Amniotic stem cell (primary cell): ENCODE measurements around the gene CHST8.
"Not testable (repeated sequence)": the region's sequence is repeated elsewhere in the genome, so short reads cannot be mapped to it uniquely, and the experiment has no call there.

Experiments used
- DNase-seq: peaks from one replicate; lab custom pipeline; 2025; lab: John Stamatoyannopoulos, UW

The CHST8 gene, protein sequence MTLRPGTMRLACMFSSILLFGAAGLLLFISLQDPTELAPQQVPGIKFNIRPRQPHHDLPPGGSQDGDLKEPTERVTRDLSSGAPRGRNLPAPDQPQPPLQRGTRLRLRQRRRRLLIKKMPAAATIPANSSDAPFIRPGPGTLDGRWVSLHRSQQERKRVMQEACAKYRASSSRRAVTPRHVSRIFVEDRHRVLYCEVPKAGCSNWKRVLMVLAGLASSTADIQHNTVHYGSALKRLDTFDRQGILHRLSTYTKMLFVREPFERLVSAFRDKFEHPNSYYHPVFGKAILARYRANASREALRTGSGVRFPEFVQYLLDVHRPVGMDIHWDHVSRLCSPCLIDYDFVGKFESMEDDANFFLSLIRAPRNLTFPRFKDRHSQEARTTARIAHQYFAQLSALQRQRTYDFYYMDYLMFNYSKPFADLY

DNA sequence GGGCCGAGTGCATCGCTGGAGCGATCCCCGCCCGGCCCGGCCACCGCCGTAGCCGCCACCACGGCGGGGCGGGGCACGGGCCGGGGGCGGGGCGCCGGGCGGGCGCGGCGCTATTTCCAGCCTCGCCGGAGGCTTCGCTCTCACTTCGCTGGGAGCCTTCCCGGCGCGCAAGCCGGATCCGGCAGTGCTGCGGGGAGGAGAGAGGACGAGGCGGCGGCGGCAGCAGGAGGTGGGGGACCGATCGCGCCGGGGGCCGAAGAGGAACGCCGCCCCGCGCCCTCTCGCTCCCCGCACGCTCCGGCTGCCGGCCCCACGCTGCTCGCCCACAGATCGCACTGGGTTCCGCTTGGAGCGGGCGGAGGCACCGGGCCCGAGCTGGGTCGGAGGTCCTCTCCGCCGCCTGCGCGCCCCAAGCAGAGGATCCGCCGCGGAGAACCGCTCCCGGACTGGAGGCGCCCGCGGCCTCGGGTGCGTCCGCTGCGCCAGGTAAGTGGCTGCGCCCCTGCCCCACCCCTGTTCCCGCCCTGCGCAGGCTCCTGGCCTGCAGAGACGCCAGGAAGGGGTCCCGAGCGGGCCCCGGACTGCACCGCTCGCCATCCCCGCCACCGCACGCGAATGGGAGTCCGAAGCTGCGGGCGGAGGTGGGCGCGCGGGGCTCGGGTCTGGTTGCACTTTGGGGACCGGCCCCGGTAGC is at the start of gene CHST8:
TSS of gene CHST8 (plus strand) at position 143 of the 694 bp plus-strand sequence. CDS start 67,309 bp downstream, outside the sequence.
- DNase-seq: peak; percentile 4

DNA sequence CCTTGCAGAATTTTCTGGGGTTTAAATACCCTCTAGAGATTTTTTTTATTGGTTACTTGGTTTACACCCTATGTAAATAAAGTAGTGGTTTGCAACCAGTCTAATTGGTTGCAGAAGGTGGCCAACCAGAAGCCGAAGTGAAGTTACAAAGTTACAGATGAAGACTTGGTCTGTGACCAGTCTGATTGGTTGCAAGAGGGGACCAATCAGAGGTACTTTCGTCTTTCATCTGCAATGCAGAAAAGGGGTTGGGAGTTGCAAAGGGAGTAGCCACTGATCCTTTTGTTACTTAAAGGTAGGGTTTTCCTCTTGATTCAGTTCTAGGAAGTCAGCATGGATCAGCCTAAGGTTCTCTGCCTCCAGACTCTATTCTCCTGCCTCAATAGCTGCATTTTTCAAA is 48.8 kb upstream of the CHST8 start:
- DNase-seq: no peak

DNA sequence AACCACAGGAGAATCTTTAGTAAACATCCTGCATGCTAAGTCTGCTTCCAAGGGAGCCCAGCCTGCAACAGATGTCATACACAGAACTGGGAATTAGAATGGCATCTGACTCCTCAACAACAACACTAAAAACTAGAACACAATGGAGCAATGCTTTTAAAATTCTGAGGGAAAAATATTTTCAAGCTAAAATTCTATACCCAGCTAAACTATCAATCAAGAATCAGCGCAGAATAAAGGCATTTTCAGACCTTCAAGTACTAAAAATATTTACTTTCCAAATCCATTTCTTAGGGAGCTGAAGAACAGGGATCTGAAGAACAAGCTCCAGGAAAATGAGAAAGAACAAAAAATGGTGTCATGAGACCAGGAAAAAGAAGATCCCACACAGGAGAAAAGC is 46.9 kb upstream of the CHST8 start:
- no peak for DNase-seq

DNA sequence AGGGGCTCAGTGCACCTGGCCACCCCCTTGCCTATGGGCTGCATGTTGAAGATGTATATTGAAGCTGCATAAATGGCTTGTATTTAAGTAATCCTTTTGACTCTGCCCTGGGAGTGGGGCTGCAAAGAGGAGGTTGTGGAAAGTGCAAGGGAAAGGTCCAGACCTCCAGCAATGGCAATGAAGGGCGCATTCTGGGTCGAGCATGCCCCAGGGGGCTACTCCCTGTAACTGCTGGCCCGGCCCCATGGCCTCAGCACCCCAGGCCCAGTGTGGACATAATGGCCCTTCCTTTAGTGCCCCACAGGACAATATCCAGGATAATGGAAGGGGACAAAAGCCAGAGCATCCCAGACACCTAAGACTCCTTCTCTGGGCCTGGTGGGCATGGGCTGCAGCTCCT is 43.1 kb upstream of the CHST8 start:
- no peak for DNase-seq

DNA sequence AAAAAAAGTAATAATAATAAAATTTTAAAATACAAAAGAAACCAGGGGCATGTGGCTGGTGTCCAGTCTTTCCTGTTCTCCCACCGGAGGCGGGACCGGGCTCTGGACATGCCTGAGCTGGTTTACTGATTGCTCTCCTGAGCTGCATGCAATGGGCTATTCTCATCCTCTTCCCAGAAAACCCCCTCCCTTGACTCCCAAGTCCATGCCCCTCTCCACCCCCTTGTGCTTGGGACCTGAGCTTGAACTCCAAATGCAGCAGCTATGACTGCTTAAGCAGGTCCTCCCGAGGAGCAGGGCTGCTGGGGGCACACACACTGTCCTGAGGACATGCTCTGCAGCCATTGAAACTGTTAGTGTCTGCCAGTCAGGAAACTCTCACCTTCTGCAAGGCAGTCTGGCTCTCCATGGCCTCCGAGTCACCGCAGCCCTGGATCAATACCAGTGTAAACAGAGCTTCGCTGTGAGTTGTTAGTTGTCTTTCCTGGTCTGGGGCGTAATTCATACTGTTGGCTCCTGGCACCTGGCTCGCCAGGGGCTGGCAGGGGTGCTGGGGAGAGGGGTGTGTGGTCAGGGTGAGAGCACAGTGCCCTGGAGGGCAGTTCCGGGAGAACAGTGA is 41.6 kb upstream of the CHST8 start:
- no peak for DNase-seq

DNA sequence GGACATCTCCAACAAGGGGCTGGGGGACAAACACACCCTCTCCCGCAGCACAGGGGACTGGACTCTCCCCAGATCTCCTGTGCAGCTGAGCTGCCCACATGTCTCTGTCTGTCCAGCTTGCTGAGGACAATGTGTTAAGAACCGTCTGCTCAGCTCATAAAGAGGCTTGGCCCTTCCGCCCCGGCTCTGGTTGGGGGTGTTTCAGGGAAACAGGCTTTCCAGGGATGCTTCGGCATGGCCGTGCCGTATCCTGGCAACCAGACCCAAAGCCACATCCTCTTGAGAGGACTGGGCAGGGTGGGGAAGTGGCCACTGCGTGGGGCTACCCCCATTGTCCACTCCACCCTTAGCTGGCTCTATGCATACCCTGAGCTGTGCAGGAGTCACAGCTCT is 41.1 kb upstream of the CHST8 start:
- no peak for DNase-seq

DNA sequence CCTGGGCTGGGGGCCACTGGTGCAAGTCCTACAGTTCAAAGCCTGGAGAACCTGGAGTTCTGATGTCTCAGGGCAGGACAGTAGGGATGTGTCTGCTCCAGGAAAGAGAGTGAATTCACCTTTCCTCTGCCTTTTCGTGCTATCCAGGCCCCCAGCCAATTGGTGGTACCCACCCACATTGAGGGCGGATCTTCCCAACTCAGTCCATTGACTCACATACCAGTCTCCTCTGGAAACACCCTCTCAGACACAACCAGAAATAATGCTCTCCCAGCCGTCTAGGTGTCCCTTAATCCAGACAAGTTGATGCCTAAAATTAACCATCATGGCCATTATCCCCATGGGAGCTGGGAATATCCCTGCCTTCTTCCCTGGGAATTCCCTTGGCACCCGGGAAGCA is 38.8 kb upstream of the CHST8 start:
- no peak for DNase-seq

DNA sequence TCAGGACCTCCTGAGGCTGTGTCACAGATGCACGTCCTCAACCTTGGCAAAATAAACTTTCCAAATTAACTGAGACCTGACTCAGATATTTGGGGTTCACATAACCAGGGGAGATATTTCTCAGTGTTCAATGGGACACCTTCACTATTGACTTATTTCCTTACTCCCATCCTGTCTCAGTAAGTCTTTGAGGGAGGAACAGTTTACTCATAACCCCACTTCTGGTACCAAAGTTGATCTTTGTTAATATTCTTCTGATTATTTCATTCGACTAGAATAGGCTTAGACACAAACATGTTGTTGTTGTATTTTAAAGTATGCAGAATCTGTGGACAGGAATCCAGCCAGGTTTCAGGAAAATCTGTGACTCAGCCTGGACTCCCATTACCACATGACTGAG is 34.6 kb upstream of the CHST8 start:
- no peak for DNase-seq

DNA sequence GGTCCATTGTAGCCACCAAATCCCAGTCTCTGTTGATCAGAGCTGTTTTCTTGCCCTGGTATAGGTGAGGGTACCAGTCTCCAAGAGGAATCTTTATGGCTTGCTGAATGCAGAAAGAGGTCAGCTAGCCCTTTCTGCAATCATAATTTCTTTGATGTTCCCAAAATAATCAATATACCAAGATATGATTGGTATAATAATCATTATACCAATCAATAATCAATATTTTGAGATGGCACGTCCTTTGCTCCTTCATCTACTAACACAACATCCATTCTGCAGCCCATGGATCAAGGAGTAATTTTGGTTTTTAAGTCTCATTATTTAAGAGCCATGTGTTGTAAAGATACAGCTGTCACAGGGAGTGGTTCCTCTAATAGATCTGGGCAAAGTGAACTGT is 31.5 kb upstream of the CHST8 start:
- no peak for DNase-seq

DNA sequence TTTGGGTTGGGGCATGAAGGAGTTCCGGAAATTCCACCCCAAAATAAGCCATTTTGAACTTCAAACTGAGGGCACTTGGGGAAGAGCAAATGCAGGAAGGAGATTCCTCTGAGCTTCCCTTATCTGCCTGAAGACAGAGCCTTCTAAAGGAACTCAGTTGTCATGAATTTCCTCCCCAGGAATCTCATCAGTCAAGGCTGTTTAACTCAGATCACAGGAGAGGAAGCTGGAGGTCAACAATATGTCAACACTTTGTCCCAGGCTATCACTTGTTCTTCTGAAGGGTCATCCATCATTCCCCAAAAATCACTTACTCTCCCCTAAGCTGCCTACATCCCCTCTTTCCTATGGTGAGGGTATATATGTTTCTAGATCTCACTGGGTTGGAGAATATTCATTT is 26.0 kb upstream of the CHST8 start:
- DNase-seq: no peak

DNA sequence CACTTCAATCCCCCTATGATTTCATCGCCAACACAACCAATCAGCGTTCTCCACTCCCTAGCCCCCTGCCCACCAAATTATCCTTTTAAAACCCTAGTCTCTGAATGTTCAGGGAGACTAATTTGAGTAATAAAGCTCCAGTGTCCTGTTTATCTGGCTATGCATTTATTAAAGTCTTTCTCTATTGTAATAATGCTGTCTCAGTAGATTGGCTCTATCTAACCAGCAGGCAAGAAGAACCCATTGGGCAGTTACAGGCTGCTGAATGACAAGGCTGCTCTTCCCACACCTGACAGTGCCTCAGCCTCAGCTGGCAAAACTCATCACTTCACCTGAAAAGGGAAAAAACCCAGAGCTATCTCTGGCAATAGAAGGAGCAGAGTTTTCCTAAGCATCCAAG is 20.2 kb upstream of the CHST8 start:
- DNase-seq: no peak

DNA sequence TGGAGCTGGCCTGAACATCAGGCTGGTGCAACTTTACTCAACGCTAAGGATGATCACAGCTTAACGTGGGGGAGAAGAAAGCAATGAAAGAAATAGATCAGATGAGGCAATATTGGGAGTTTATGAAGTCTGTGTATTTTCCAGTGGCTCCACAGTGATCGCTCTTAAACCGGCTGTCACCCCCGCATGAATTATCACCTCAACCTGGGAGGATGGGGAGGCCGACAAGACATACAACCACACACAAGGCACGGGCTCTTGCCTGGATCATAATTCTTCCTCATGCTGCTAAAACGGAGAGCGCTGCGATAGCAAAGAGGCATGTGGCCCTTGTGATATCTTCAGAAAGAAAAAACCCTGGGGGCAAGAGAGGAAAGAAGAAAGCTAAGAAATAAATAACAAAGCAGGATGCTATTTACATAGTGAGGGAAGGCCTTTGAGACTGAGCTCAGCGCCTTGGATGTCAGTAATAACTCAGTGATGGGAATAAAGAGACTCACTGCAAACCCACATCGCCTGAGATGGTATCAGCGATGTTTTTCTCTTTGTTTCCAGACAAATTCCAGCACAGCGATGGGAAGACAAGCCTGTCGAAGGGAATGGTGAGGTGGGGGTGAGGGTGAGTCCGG is 19.1 kb upstream of the CHST8 start:
- no peak for DNase-seq

DNA sequence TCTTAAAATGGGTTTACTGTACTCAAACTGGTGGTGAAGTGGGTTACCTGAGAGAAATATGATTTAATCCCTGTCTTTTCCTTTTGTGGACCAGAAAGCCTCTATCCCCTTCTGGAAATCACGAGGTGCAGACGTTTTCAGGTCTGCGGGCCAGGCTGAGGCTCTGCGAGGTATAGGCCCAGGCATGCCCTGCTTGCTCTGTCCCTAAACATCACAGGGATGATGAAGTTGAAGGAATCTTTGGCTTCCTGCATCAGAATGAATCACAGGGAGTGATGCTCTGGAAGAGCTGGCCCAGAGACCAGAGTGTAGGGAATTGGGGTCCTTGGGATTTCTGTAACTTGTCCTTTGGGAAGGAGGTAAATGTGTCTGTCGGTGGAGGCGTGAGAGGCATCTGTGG is 18.4 kb upstream of the CHST8 start:
- no peak for DNase-seq

DNA sequence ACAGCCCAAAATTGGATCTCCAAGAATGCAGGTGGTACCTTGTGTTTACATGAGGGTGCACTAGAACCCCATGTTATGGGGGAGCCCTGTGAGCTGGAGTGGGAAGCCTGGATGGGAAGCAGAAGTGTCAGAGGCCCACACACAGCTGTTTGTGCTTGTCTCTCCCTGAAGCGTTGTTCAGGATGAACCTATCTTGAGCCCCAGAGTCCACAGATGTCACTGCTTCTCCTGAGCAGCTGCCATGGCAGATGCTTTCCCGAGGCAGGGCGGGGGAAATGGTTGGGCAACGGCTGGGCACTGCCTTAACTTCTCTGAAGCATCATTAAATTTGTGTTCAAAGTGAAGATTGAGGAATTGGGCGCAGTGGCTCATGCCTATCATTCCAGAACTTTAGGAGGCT is 17.1 kb upstream of the CHST8 start:
- DNase-seq: no peak

DNA sequence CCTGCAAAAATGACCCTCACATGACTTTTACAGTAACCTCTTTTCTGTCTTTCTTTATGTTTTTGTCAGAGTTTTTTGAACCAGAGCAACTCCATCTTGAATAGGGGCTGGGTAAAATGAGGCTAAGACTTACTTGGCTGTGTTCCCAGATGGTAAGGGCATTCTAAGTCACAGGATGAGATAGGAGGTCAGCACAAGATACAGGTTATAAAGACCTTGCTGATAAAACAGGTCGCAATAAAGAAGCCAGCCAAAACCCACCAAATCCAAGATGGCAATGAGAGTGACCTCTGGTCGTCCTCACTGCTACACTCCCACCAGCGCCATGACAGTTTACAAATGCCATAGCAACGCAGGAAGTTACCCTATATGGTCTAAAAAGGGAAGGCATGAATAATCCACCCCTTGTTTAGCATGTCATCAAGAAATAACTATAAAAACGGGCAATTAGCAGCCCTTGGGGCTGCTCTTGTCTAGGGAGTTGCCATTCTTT is 15.9 kb upstream of the CHST8 start:
- not testable (repeated sequence) for DNase-seq

DNA sequence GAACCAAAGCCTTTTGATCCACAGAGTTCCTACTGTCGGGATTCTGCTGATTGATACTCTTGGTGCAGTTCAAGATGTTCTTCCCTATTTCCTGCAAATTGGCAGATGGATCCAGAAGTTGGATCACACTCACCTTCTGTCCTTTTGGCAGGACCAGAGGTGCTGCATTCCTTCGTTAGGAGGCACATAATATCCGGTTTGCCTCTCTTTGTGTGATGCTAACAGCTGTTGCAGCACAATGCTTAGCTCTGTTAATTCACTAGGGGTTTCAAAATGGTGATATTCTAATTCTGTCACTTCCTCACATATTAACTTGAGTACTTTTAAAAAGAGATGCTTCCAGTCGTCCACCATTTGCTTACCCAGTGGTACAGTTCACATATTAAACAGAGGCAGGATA is 15.2 kb upstream of the CHST8 start:
- no peak for DNase-seq

DNA sequence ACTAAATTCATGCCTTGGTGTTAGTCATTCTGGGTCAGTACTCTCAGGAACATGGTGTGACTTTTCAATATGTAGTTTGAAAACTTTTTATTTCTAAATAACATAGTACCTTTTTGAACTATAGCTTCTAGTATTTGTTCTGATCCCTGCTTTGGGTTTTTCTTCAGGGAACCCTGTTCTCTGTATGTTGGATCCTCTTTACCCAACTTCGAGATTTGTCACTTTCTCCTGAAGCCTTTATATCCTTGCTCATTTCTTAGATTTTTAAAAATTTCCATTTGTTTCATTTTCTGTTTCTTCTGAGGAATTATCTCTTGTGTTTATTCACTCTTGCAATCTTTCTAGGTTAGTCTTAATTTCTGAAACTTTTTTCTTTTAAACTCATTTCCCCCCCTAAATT is 12.4 kb upstream of the CHST8 start:
- no peak for DNase-seq

DNA sequence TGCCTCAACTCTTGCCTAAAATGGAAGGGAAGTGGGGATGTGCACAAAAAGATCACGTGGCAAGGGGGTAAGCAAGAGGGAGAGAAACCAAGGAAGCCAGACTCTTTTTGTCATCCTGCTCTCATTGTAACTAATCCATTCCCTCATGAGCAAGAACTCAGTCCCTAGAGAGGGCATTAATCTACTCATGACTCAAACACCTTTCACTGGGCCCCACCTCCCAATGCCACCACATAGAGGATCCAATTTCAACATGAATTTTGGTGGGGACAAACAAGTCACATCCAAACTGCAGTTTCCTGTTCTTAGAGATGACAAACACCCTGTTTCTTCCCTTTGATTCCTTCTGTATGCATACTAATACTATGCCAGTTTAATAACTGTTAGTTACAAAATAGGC is 11.2 kb upstream of the CHST8 start:
- DNase-seq: no peak

DNA sequence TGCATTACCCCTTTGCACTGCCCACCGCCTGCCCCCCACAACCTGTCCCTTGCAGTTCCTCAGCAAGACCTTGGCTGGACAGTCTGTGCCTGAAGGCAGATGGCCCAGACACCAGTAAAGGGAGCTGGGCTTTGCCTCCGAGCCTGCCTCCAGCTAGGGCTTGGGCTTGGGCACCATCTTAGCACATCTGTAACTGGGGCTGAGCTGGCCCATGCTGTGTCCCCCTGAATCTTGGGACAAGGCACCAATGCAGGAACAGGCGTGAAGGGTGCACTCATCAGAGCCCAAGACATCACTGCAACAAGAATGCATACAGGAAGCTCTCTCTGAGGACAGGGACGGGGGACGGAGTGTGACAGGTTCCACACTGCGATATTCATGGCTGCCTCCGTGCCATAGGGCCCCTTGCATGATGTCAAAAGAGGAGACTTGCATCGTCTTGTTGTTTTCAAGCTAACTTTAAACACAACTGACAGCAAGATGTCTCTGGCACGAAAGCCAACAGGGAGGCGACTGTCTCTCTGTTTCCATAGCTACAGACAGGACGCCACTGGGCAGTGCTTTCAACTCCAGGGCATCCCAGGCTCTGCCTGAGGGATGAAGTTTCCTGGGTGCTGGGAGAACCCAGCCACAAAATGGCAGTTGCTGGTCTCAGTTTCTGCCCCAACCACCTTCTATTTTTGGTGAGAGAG is 8.7 kb upstream of the CHST8 start:
- DNase-seq: no peak

DNA sequence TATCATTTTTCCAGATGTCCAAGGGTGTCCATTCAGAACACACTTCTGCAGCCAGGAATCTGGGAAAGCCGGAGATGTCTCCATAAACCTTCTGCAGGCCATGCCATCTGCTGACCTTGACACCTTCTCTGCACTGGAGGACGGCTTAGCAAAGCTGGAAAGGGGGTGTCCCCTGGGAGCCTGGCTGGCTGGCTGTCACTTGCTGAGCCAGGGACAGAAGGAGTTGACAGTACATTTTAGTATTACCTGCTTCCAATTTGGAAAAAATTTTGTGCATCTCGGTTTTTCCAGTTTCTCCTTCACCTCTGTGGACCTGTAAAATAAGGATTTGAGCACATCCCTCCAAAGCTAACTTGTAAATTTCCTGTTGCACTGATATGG is 8.1 kb upstream of the CHST8 start:
- no peak for DNase-seq

DNA sequence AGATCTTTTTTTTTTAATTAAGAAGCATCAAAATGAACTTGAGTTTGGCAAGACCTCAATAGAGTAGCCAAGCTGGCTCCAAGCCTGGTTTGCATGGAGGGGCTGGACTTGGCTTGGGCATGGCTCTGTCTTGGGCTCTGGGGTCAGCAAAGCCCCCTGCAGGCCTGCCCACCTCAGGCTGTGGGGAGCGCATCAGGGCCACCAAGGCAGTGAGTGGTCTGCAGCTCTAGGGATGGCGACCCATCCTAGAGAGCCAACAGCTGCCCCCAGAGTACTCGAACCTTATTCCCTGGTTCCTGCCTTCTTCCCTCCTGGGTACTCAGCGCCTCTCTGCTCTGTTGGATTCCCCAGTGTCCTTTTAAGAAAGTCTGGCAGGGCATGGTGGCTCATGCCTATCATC is 5.4 kb upstream of the CHST8 start:
- no peak for DNase-seq

DNA sequence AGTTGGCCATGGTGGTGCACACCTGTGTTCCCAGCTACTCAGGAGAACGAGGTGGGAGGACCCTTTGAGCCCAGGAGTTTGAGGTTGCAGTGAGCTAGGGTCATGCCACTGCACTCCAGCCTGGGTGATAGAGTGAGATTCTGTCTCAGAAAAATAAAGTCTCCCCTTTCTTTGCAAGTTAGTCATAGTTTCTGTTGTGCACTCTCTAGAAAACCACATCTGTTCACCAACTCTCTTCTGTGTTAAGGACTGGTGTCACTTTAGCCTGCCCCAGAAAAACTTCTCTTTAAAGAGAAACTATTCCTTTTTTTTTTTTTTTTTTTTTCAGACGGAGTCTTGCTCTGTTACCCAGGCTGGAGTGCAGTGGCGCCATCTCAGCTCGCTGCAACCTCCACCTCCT is 4.9 kb upstream of the CHST8 start:
- DNase-seq: no peak
